ENCODE data around the gene PTPRC. TPM values are rescaled to one million over a fixed set of nuclear protein-coding genes. Genes with fewer than 3 reads are reported as not detected.

Gene PTPRC
- polyA plus RNA-seq, 1 donor (not counting 4 experiments of a cell fraction or from before 2014, with no cell fraction given), result not detected

- Histone ChIP-seq H3K79me2 (ENCODE audit: control insufficient read depth, insufficient read depth, low read length) (no peaks in the 10 kb centered on the region), H3K36me3 (ENCODE audit: control insufficient read depth in 2 of 2, extremely low read depth in 1 of 2, insufficient read depth in 2 of 2, low read length in 2 of 2) (no peaks in the 10 kb centered on the region), H2AFZ (ENCODE audit: control insufficient read depth, low read length) (no peak overlapping the region), H4K20me1 (ENCODE audit: control insufficient read depth, extremely low read depth, insufficient read depth, low read length) (no peaks in the 10 kb centered on the region), H3K9ac (ENCODE audit: control insufficient read depth, extremely low read depth, insufficient read depth, low read length) (no peak overlapping the region), H3K4me3 (ENCODE audit: control insufficient read depth in 2 of 3, extremely low read depth in 1 of 3, insufficient read depth in 2 of 3, low read depth in 1 of 3, low read length in 3 of 3) (no peak overlapping the region), H3K4me1 (ENCODE audit: control insufficient read depth, extremely low read depth, insufficient read depth, low read length) (no peaks in the 10 kb centered on the region), H3K27me3 (ENCODE audit: control insufficient read depth, extremely low read depth, insufficient read depth, low read length) (no peaks in the 10 kb centered on the region), H3K4me2 (ENCODE audit: control insufficient read depth, extremely low read depth, insufficient read depth, low read depth, low read length) (no peak overlapping the region), H3K27ac (ENCODE audit: control insufficient read depth, insufficient read depth, low read length) (no peak overlapping the region), H3K9me1 (ENCODE audit: control insufficient read depth, extremely low read depth, insufficient read depth, low read length) (no peaks in the 10 kb centered on the region), H3K9me3 (ENCODE audit: control insufficient read depth, low read depth, low read length) (no peaks in the 10 kb centered on the region)
- FAIRE-seq (no peak), DNase-seq (ENCODE audit: low read depth, low spot score) (no peak)
- no peak for TF ChIP-seq CTCF (optimal IDR thresholded peaks at IDR 0.05 in 1 of 3, IDR thresholded peaks at IDR 0.05 in 1 of 3, conservative IDR thresholded peaks at IDR 0.05 in 1 of 3; ENCODE audit: extremely low read depth in 1 of 3, insufficient read depth in 2 of 3, low read length in 3 of 3)
- no peak for TF ChIP-seq EZH2 (IDR thresholded peaks at IDR 0.05; ENCODE audit: low read length)
- dilution Hi-C loops (cut with MboI; ENCODE audit: extremely low pct_ligation_motif_present, low sequenced_read_pairs), result no loop called here
Observed at GRCh38 chr1:198711837-198712236, 73.0 kb downstream of the PTPRC start.

DNA sequence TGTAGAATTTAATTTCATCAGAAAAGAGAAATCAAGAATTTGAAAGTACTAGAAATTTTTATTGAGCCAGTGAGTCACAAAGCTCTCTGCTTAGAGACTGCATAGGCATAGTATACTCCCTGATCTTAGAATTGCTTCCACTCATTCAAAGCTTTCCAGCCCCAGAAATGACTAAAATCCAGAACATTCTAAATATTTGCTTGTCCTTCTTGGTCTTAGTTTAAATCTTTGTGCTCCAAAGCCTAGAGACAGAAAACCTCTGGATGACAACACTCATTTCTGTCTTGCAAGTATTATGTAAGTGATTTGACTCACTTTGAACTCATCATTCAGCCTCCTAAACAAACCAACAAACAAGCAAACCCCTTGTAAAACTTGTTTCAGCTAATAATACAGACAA lies 74.2 kb downstream of the PTPRC start:
- Histone ChIP-seq H3K4me3 (ENCODE audit: control insufficient read depth in 2 of 3, extremely low read depth in 1 of 3, insufficient read depth in 2 of 3, low read depth in 1 of 3, low read length in 3 of 3) (no peak overlapping the region), H4K20me1 (ENCODE audit: control insufficient read depth, extremely low read depth, insufficient read depth, low read length) (no peaks in the 10 kb centered on the region), H3K27ac (ENCODE audit: control insufficient read depth, insufficient read depth, low read length) (no peak overlapping the region), H3K79me2 (ENCODE audit: control insufficient read depth, insufficient read depth, low read length) (no peaks in the 10 kb centered on the region), H3K9me3 (ENCODE audit: control insufficient read depth, low read depth, low read length) (no peaks in the 10 kb centered on the region), H3K4me2 (ENCODE audit: control insufficient read depth, extremely low read depth, insufficient read depth, low read depth, low read length) (no peak overlapping the region), H2AFZ (ENCODE audit: control insufficient read depth, low read length) (no peak overlapping the region), H3K27me3 (ENCODE audit: control insufficient read depth, extremely low read depth, insufficient read depth, low read length) (no peaks in the 10 kb centered on the region), H3K4me1 (ENCODE audit: control insufficient read depth, extremely low read depth, insufficient read depth, low read length) (no peaks in the 10 kb centered on the region), H3K36me3 (ENCODE audit: control insufficient read depth in 2 of 2, extremely low read depth in 1 of 2, insufficient read depth in 2 of 2, low read length in 2 of 2) (no peaks in the 10 kb centered on the region), H3K9me1 (ENCODE audit: control insufficient read depth, extremely low read depth, insufficient read depth, low read length) (no peaks in the 10 kb centered on the region), H3K9ac (ENCODE audit: control insufficient read depth, extremely low read depth, insufficient read depth, low read length) (no peak overlapping the region)
- no peak for TF ChIP-seq CTCF (optimal IDR thresholded peaks at IDR 0.05 in 1 of 3, IDR thresholded peaks at IDR 0.05 in 1 of 3, conservative IDR thresholded peaks at IDR 0.05 in 1 of 3; ENCODE audit: extremely low read depth in 1 of 3, insufficient read depth in 2 of 3, low read length in 3 of 3)
- no peak for TF ChIP-seq EZH2 (IDR thresholded peaks at IDR 0.05; ENCODE audit: low read length)
- FAIRE-seq (peak; percentile 17), DNase-seq (ENCODE audit: low read depth, low spot score) (peak; percentile 19)
- dilution Hi-C loops (cut with MboI; ENCODE audit: extremely low pct_ligation_motif_present, low sequenced_read_pairs), result no loop called here

All from keratinocyte (primary cell).